Peyer's patch (tissue), 4 donors: ENCODE results near the gene SLIT2. TPM values are rescaled to one million over a fixed set of nuclear protein-coding genes. Genes with fewer than 3 reads are reported as not detected.
A peak's percentile ranks its signal among the peaks of the same experiment; 100 is the strongest.

Experiments
- DNase-seq, 3 donors: peaks; one replicate each; pipeline ENCODE4 v3.0.0-alpha.2; 2017 to 2019
- H3K27ac ChIP-seq, 4 donors: fragments of 200-600 bp; sonication (generic); one replicate each; pipeline ENCODE4 v1.5.1; 2016 to 2019
- H3K27me3 ChIP-seq, 2 donors: fragments of 200-600 bp; sonication (generic); one replicate each; pipeline ENCODE4 v1.5.1; 2019
- H3K36me3 ChIP-seq, 3 donors: fragments of 200-600 bp; sonication (generic); one replicate each; pipeline ENCODE4 v1.5.1; 2016 to 2019
- H3K4me1 ChIP-seq, 4 donors: fragments of 200-600 bp; sonication (generic); one replicate each; pipeline ENCODE4 v1.5.1; 2016 to 2019
- H3K4me3 ChIP-seq, 4 donors: fragments of 200-600 bp; sonication (generic); 1 replicate in 3 of 4; 2 replicates in 1 of 4; pipeline ENCODE4 v1.5.1; 2016 to 2019; ENCODE audit warnings: mild to moderate bottlenecking in 1 of 4
- H3K9me3 ChIP-seq, 4 donors: fragments of 200-600 bp; sonication (generic); one replicate each; pipeline ENCODE4 v1.5.1; 2016 to 2019; ENCODE audit warnings: mild to moderate bottlenecking in 1 of 4
- POLR2A ChIP-seq, 2 donors: fragments of 450-650 bp; IDR thresholded peaks; one replicate each; pipeline ENCODE4 v1.5.1; 2017; ENCODE audit warnings: antibody characterized with exemption in 2 of 2, mild to moderate bottlenecking in 2 of 2, moderate library complexity in 2 of 2
- total RNA-seq, 4 donors: library from RNA; depleted of rRNA; stranded (reverse); fragments of >200 nt; gene quantifications; one replicate each; pipeline ENCODE4 v1.1.0, GENCODE V29; 2016
- TF ChIP-seq, protein P1 (sequence below), 6 experiments: fragments of 450-650 bp in 4 of 6; fragments of 200-600 bp in 2 of 6; sonication (generic) in 1 of 6; IDR thresholded peaks; one replicate each; pipeline ENCODE4 v1.5.1; 2017 to 2019; ENCODE audit warnings: antibody characterized with exemption in 6 of 6, mild to moderate bottlenecking in 3 of 6, moderate library complexity in 1 of 6

SLIT2 gene
- total RNA-seq, 4 donors from 2014 or later: 3.3 to 11.6 (median 5.5) TPM

DNA sequence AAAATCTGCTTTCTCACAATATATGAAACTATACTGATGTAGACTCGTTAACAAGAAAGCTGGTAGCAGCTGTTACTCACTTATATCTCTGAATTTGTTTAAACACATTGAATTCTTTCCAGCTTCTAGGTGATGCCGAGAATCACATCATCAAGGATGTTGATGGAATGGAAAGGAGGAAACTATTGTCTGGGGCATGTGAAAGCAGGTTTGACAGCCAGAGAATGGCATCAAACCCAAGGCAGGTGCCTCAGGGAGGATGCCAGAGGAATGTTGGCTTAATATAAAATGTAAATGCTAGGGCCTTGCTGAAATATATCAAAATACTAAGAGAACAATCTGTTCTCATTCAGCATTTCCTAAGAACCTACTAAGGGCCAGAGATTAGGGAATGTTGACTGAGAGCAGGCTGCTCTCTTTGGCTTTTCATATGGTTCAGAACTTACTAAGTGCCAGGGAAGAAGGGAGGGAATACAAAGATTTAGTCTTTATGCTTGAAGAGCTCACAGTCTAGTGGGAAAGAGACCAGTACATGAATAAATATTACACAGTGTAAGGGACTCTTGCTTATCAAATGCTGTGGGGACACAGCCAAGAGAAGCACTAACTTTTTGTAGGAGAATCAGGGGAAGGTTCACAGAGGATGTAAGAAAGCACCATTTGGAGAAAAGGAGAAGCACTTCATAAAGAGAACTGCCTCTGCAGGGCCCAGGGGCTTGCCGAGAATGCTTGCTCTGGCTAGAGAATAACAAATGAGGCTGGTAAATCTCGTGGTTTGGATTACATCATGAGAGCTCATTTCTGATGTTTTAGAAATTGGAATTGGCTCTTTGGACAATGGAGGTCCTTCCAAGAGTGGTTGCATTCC, 14.7 kb downstream of the SLIT2 start:
- no peak for TF ChIP-seq POLR2A (IDR thresholded peaks at IDR 0.05)
- TF ChIP-seq, protein P1, sequence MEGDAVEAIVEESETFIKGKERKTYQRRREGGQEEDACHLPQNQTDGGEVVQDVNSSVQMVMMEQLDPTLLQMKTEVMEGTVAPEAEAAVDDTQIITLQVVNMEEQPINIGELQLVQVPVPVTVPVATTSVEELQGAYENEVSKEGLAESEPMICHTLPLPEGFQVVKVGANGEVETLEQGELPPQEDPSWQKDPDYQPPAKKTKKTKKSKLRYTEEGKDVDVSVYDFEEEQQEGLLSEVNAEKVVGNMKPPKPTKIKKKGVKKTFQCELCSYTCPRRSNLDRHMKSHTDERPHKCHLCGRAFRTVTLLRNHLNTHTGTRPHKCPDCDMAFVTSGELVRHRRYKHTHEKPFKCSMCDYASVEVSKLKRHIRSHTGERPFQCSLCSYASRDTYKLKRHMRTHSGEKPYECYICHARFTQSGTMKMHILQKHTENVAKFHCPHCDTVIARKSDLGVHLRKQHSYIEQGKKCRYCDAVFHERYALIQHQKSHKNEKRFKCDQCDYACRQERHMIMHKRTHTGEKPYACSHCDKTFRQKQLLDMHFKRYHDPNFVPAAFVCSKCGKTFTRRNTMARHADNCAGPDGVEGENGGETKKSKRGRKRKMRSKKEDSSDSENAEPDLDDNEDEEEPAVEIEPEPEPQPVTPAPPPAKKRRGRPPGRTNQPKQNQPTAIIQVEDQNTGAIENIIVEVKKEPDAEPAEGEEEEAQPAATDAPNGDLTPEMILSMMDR (IDR thresholded peaks at IDR 0.05): no peak
- DNase-seq: no peak

DNA sequence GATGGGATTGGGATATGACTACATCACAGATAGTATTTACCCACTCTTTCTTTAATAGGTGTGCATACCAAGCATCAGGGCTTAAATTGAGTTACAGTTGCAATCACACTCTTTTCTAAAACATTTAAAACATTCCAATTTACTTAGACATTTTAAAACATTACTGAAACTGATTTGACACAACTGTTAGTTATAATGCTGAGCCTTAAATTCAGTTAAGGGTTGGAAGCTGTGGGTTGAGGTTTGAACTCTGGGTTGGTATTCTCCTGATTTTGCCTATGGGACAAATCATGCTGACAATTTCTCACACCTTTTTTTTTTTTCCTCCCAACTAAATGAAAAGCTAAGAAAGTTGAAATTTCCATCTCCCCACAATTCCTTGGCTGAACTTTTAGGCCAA, 16.3 kb downstream of the SLIT2 start:
- Histone ChIP-seq H3K27me3 (no peaks in the 10 kb centered on the region), H3K4me1 (no peaks in the 10 kb centered on the region), H3K27ac (no peak overlapping the region), H3K9me3 (no peaks in the 10 kb centered on the region), H3K4me3 (no peak overlapping the region), H3K36me3 (no peaks in the 10 kb centered on the region)
- DNase-seq: no peak
- no peak for TF ChIP-seq POLR2A (IDR thresholded peaks at IDR 0.05)
- TF ChIP-seq, protein P1 (IDR thresholded peaks at IDR 0.05): no peak

More for the DNA sequence above, 14.7 kb downstream of the SLIT2 start:
- Histone ChIP-seq H3K4me1 (no peaks in the 10 kb centered on the region), H3K9me3 (no peaks in the 10 kb centered on the region), H3K27me3 (no peaks in the 10 kb centered on the region), H3K4me3 (no peak overlapping the region), H3K27ac (peak overlapping the region in 1 of 4 donors; percentile 16), H3K36me3 (no peaks in the 10 kb centered on the region)

DNA sequence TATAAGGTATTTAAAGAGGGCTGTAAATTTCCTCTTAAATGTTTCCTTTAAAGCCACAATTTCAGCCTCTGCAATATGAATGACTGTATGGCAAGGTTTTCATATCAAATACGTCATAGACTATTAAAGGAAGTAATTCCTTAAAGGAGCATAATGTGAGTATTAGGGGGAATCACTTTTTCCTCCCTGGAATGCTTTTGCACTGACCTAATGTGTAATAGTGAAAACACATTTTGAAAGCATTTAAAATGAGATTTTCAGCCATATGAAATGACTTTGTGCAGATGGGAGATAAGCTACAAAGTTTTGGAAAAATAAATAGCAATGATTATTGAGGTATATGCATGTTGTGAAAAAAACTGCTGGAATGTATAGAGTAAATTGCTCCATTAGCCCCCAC, 17.6 kb downstream of the SLIT2 start:
- Histone ChIP-seq H3K27me3 (no peaks in the 10 kb centered on the region), H3K9me3 (no peaks in the 10 kb centered on the region), H3K36me3 (no peaks in the 10 kb centered on the region), H3K4me1 (no peaks in the 10 kb centered on the region), H3K27ac (no peak overlapping the region), H3K4me3 (no peak overlapping the region)
- no peak for TF ChIP-seq POLR2A (IDR thresholded peaks at IDR 0.05)
- TF ChIP-seq, protein P1 (IDR thresholded peaks at IDR 0.05): no peak
- DNase-seq: no peak

DNA sequence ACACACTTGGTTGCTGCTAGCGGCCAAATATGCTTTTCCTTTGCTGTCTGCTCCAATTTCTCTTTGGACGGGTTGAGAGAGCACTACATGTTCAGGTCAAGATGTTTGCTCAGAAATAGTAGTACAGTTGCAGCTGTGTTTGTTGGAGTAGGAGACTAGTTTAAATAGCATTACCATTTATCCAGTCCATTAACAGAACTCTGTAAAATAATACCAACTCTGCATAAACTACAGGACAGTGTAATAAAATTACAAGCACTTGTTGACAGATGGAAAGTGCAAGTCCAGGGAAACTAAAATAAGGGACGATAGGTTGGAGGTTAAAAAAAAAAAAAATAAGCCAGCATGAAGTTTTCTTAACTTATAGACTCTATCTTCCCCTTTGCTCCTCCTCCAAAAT, 20.2 kb downstream of the SLIT2 start:
- Histone ChIP-seq H3K27me3 (no peaks in the 10 kb centered on the region), H3K9me3 (no peaks in the 10 kb centered on the region), H3K4me3 (no peak overlapping the region), H3K36me3 (no peaks in the 10 kb centered on the region), H3K4me1 (no peaks in the 10 kb centered on the region), H3K27ac (no peak overlapping the region)
- no peak for DNase-seq
- TF ChIP-seq POLR2A (IDR thresholded peaks at IDR 0.05): no peak
- TF ChIP-seq, protein P1 (IDR thresholded peaks at IDR 0.05): no peak

DNA sequence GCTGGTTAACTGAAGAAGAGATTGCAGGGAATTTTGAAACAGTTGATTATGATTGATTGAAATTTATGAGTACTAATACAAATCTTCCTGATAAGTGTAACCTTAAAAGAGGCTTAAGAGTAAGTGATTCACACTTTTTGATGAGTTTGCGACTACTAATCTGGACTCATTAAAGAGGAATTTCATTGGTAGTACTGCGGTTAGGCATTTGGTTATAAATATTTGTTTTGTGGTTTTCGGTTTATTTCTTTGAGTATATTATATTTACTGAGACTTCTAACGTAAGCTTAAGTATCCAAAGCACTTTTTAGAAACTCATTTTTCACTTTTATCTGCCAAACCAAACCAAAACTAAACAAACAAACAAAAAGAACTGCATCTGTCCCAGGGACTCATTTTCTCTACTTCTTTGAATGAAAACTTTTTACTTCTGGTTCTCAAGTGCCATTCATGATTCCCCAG, 20.7 kb downstream of the SLIT2 start:
- Histone ChIP-seq H3K4me1 (no peaks in the 10 kb centered on the region), H3K27me3 (no peaks in the 10 kb centered on the region), H3K27ac (no peak overlapping the region), H3K36me3 (no peaks in the 10 kb centered on the region), H3K9me3 (no peaks in the 10 kb centered on the region), H3K4me3 (no peak overlapping the region)
- TF ChIP-seq, protein P1 (IDR thresholded peaks at IDR 0.05): no peak
- TF ChIP-seq POLR2A (IDR thresholded peaks at IDR 0.05): no peak
- no peak for DNase-seq
